BLaER1 (cell line): Measurements from ENCODE around the gene NR1H2.
"Not testable (repeated sequence)": the region's sequence is repeated elsewhere in the genome, so short reads cannot be mapped to it uniquely, and the experiment has no call there.

ENCODE experiments used
- H3K27ac ChIP-seq: shearing (Covaris generic); formaldehyde crosslinking; 2 replicates; pipeline ENCODE4 v1.8.1; 2022
- H3K27me3 ChIP-seq: shearing (Covaris generic); formaldehyde crosslinking; 2 replicates; pipeline ENCODE4 v1.8.1; 2022
- H3K36me3 ChIP-seq: shearing (Covaris generic); formaldehyde crosslinking; 2 replicates; pipeline ENCODE4 v1.8.1; 2022
- H3K4me1 ChIP-seq: shearing (Covaris generic); formaldehyde crosslinking; 2 replicates; pipeline ENCODE4 v1.8.1; 2022
- H3K4me2 ChIP-seq: shearing (Covaris generic); formaldehyde crosslinking; 2 replicates; pipeline ENCODE4 v1.8.1; 2022
- H3K4me3 ChIP-seq: shearing (Covaris generic); formaldehyde crosslinking; 2 replicates; pipeline ENCODE4 v1.8.1; 2022
- H3K9ac ChIP-seq: shearing (Covaris generic); formaldehyde crosslinking; 2 replicates; pipeline ENCODE4 v1.8.1; 2022
- H3K9me3 ChIP-seq: shearing (Covaris generic); formaldehyde crosslinking; 2 replicates; pipeline ENCODE4 v1.8.1; 2022
- H4K20me1 ChIP-seq: shearing (Covaris generic); formaldehyde crosslinking; 2 replicates; pipeline ENCODE4 v1.8.1; 2022
- Cebpa-rat ChIP-seq: shearing (Covaris generic); IDR thresholded peaks from 2 replicates; pipeline ENCODE4 v1.8.1; 2022

Gene NR1H2

DNA sequence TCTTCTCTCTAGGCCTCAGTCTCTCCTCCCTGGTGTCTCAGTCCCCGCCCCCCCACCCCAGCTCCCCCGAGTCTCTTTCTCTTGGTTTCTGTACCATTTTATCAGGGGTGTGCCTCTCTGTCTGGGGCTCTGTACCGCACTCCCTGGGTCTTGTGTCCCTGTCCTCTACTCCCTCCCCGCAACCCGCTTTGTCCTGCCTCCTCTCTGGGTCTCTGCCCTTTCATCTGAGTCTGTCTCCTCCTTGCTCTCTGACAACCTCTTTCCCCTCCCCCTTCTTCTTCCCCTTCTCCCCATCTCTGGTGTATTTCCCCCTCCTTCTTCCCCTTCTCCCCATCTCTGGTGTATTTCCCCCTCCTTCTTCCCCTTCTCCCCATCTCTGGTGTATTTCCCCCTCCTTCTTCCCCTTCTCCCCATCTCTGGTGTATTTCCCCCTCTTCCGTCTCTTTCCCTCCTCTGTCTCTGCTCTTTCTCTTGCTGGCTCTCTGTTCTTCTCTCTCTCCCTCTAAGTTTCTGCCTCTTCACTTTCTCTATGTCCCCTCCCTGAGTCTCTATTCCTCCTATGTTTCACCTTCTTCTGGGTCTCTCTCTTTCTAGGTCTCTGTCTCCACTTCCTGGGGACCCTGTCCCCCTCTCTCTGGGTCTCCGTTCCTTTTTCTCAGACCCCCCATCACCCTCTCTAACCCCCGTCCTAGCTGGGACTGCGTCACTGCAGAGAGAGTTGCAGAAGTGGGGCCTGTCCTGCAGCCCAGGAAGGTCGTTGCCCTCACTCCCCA is 44.9 kb upstream of the NR1H2 start:
- TF ChIP-seq Cebpa-rat = no peak
- Histone ChIP-seq H3K4me2 (peak overlapping the region; percentile 76), H3K9me3 (peaks cover 21% of the 10 kb centered on the region), H3K27ac (no peak overlapping the region), H3K4me1 (peaks cover 24% of the 10 kb centered on the region), H3K36me3 (no peaks in the 10 kb centered on the region), H4K20me1 (peaks cover 3% of the 10 kb centered on the region; the same call in 1 of the 2 replicates), H3K27me3 (peaks cover 49% of the 10 kb centered on the region), H3K9ac (no peak overlapping the region), H3K4me3 (peak overlapping the region; percentile 59)

DNA sequence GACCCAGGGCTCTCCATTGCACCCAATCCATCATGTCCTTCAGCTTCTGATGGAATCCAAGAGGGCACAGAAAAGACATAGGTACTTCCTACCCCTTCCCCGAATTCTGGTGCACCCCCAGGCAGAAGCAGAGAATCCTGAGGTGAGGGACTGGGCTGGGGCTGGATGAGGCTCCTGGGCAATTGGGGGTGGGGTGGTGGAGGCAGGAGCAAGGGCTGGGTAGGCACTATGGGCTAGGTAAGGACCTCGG is 44.3 kb upstream of the NR1H2 start:
- peaks cover 21% of the 10 kb centered on the region for H3K9me3 ChIP-seq
- no peak overlapping the region for H3K27ac ChIP-seq
- H3K9ac ChIP-seq = no peak overlapping the region
- no peak for TF ChIP-seq Cebpa-rat
- peak overlapping the region; percentile 76 for H3K4me2 ChIP-seq
- H4K20me1 ChIP-seq = no peaks in the 10 kb centered on the region
- peaks cover 22% of the 10 kb centered on the region for H3K4me1 ChIP-seq
- no peak overlapping the region for H3K4me3 ChIP-seq
- peaks cover 44% of the 10 kb centered on the region for H3K27me3 ChIP-seq
- no peaks in the 10 kb centered on the region for H3K36me3 ChIP-seq

DNA sequence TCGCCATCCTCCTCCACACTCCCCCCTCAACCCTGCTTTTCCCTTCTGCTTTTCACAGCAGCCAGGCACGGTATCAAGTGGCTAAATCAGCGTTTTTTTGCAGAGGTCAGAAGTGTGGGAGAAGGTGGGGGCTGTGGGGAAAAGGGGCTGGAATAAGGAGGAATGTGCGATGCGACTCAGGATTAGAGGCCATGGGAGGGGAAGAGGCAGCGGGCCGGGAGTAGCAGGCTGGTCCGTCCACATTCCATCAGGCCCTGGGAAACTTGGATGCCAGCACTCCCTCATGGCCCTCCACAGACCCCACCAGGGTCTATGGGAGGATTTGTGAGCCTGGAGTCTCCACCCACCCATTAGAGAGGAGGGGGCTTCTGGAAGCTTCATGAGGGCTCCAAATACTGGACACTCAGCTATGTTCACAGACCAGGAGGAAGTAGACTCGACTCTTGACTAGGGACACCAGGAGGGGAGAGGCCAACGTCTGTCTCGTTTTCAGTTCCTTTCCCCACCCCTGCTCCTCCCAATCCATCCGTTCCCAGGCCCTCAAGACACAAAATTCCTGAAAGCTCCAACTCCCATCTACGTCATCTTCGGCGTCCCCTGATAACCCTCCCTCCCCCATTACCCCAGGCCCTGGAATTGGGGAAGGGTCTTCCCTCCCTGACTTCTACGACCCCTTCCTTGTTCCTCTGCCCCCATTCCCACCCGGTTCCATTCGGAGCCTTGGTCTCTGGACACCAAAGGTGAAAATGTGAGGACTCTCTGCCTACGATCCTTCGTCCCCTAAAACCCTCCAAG is 43.8 kb upstream of the NR1H2 start:
- Histone ChIP-seq H3K27ac (no peak overlapping the region), H3K9me3 (peaks cover 21% of the 10 kb centered on the region)

DNA sequence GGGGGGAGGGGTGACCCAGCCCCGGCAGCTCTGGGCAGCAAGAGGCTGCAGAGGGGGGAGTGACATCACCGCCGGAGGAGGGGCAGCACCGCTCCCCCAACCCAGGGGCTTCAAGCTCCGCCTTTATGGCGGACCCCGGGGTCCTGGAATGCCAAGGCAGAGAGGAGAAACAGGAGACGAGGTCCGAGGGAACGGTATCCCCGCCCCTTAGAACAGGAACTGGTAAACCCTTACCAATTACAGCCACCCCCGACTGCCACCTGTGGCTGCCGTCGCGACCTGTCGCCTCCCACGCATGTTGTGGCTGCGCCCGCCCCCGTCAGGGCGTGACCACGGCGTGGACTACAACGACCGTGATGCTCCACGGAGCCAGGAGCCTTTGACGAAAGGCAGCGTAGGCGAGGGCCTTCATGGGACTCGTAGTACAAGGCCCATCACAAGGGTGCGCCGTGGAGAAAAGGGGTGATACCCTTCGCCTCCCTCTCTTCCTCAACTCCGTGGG is 43.0 kb upstream of the NR1H2 start:
- H4K20me1 ChIP-seq = no peaks in the 10 kb centered on the region
- H3K4me2 ChIP-seq = no peak overlapping the region
- no peak for TF ChIP-seq Cebpa-rat
- H3K27ac ChIP-seq = no peak overlapping the region
- peaks cover 22% of the 10 kb centered on the region for H3K4me1 ChIP-seq
- no peaks in the 10 kb centered on the region for H3K36me3 ChIP-seq
- H3K9me3 ChIP-seq = peaks cover 20% of the 10 kb centered on the region
- no peak overlapping the region for H3K4me3 ChIP-seq
- H3K27me3 ChIP-seq = peaks cover 30% of the 10 kb centered on the region
- no peak overlapping the region for H3K9ac ChIP-seq

More for the DNA sequence above, 43.8 kb upstream of the NR1H2 start:
- Histone ChIP-seq H3K27me3 (peaks cover 38% of the 10 kb centered on the region), H3K36me3 (no peaks in the 10 kb centered on the region), H3K9ac (no peak overlapping the region), H3K4me1 (peaks cover 22% of the 10 kb centered on the region), H3K4me3 (no peak overlapping the region), H3K4me2 (peak overlapping the region; percentile 76), H4K20me1 (no peaks in the 10 kb centered on the region)
- TF ChIP-seq Cebpa-rat = no peak

DNA sequence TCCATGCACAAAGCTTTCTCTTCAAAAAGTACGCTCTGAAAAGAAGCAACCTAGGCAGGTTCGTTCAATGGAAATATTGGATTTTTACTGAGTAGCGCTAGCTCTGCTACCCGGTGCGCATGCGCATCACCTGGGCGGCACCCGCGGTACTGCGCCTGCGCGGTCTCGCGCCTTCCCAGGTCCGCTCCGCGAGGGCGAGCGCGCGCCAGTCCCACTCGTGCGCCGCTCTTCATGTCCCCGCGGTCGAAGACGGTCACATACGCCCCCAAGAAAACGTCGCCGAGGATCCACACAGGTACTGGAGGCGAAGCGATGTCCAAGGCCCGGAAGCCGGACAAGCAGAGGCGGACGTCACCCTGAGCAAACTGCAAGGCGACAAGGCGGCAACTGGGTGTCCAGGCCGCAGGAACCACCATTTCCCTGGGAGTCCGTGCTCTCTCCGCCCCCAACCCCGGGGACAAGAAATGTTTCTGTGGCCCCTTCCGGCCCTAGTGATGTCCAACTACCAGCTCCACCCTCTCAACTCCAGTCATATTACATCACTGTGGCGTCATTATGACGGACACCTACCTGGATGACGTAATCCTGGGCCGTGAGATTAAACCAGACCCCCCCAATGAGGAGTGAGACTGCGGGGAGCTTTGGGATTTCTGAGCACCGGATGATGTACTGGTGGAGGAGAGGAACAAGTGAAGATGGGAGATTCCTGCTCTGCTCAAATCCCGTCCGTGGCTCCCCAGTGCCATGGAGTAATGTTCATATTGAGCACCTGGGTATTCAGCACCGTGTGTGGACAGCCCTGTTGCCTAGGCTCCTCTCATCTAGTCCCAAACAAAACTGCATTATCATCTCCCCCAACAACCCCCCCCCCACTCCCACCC is 42.3 kb upstream of the NR1H2 start:
- Histone ChIP-seq H3K36me3 (no peaks in the 10 kb centered on the region), H3K9me3 (peaks cover 16% of the 10 kb centered on the region; the same call in 1 of the 2 replicates), H3K4me1 (peaks cover 22% of the 10 kb centered on the region), H3K4me2 (no peak overlapping the region), H3K9ac (no peak overlapping the region), H3K27me3 (peaks cover 26% of the 10 kb centered on the region; the same call in 1 of the 2 replicates), H3K27ac (no peak overlapping the region), H4K20me1 (no peaks in the 10 kb centered on the region), H3K4me3 (no peak overlapping the region)
- no peak for TF ChIP-seq Cebpa-rat

DNA sequence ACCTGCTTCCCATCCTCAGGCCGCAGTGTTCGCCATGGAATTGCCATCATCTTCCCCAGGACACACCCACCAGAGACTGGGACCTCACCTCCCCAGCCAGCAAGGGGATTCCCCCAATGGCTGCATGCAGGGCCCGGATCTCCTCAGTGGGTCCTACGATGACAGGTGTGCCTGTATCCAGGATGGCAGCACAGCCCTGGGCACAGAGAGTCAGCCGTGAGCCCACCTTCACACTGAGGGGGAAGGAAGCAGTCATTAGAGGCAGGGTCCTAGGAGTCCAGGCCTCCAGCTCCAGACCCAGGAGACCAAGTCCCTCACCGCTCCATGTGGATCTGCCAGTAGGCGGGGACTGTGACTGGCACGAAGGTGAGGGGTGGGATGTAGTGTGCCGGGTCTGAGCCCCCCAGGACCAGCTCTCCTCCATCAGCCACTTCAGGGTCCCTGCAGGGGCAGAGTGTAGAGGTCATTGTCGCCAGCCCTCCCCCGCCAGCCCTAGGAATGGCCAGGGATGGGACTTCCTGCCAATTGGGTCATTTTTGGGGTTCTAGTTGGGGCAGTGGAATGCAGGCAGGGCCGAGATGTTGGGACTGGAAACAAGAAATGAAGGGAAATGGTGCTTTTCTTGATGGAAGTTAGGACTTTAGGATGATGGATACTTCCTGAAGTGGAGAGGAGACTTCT is 41.4 kb upstream of the NR1H2 start:
- Histone ChIP-seq H3K4me3 (no peak overlapping the region), H3K9me3 (peaks cover 11% of the 10 kb centered on the region), H3K27me3 (peaks cover 26% of the 10 kb centered on the region; the same call in 1 of the 2 replicates), H3K4me2 (no peak overlapping the region), H4K20me1 (no peaks in the 10 kb centered on the region), H3K36me3 (no peaks in the 10 kb centered on the region), H3K27ac (no peak overlapping the region), H3K9ac (no peak overlapping the region), H3K4me1 (peaks cover 21% of the 10 kb centered on the region)
- no peak for TF ChIP-seq Cebpa-rat

DNA sequence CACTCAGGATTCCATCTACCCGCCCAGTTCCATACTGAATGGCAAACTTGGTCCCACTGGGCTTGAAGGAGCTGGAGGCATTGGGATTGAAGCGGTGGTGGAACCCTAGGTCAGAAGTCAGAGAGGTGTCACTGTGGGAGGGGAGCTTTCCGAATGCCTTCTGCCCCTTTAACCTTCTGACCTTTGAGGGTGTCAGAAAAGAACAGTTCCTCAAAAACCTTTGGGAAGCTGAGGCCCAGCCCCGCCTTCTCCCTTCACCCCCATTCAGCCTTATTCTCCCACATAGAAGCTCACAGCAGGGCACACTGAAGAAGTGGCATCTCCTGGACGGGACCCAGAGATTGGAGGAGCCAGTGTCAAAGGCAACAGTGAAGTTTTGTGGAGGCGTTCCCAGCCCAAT is 39.2 kb upstream of the NR1H2 start:
- H4K20me1 ChIP-seq, H3K27ac ChIP-seq, H3K9ac ChIP-seq, H3K36me3 ChIP-seq, H3K4me1 ChIP-seq, H3K4me2 ChIP-seq, H3K4me3 ChIP-seq: not testable (repeated sequence)
- peaks cover 31% of the 10 kb centered on the region for H3K9me3 ChIP-seq
- peaks cover 22% of the 10 kb centered on the region; the same call in 1 of the 2 replicates for H3K27me3 ChIP-seq

DNA sequence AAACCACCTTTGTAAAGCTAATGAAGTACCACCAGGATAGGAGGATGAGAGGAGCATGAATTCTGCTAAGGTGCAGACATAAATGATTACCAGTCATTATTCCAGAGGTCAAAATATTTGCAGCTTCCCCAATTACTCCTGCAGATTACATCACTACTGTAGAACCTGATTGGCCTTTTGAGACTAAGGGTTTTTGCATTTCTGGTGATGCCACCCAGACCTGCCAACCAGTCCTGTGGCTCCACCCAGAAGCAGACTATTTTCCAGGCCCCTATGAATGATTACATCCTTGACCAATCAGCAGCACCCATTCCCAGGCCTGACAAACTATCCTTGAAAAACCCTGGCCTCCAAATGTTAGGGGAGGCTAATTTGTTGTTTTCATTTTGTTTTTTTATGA is 35.9 kb upstream of the NR1H2 start:
- no peak overlapping the region for H3K4me3 ChIP-seq
- no peak for TF ChIP-seq Cebpa-rat

DNA sequence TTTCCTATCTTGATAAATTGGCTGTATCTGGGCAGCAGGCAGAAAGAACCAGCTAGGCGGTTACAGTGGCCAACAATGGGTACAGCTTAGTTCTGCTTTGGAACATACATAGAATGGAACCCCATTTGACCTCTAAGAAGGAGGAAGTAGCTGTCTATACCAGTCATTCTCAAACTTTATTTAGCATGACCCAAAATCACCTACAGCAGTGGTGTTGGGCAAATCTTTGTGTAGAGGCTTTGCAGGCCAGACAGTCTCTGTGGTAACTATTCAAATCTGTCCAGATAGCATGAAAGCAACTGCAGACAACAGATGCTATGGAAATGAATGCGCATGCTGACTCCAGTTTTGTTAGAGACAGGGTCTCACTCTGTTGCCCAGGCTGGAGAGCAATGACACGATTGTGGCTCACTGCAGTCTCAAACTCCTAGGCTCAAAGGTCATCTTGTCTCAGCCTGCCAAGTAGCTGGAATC is 35.1 kb upstream of the NR1H2 start:
- no peaks in the 10 kb centered on the region for H3K36me3 ChIP-seq

More for the DNA sequence above, 35.9 kb upstream of the NR1H2 start:
- no peak overlapping the region for H3K27ac ChIP-seq
- no peaks in the 10 kb centered on the region for H4K20me1 ChIP-seq
- H3K36me3 ChIP-seq = no peaks in the 10 kb centered on the region
- no peak overlapping the region for H3K9ac ChIP-seq
- peaks cover 8% of the 10 kb centered on the region; the same call in 1 of the 2 replicates for H3K4me1 ChIP-seq
- H3K9me3 ChIP-seq = peaks cover 51% of the 10 kb centered on the region
- H3K4me2 ChIP-seq = no peak overlapping the region
- H3K27me3 ChIP-seq = no peaks in the 10 kb centered on the region

More for the DNA sequence above, 35.1 kb upstream of the NR1H2 start:
- no peaks in the 10 kb centered on the region for H4K20me1 ChIP-seq
- no peaks in the 10 kb centered on the region for H3K27me3 ChIP-seq
- H3K4me1 ChIP-seq = peaks cover 8% of the 10 kb centered on the region; the same call in 1 of the 2 replicates
- no peak overlapping the region for H3K9ac ChIP-seq
- no peak overlapping the region for H3K27ac ChIP-seq
- no peak overlapping the region for H3K4me3 ChIP-seq
- TF ChIP-seq Cebpa-rat = no peak
- H3K9me3 ChIP-seq = peaks cover 58% of the 10 kb centered on the region
- H3K4me2 ChIP-seq = no peak overlapping the region
